ENCODE results near the gene MPC1L.

MPC1L gene

GRCh38 chrX:40581336-40581920 is 41.8 kb upstream of the MPC1L start:
- TF ChIP-seq CTCF (IDR thresholded peaks at IDR 0.05) = no peak

DNA sequence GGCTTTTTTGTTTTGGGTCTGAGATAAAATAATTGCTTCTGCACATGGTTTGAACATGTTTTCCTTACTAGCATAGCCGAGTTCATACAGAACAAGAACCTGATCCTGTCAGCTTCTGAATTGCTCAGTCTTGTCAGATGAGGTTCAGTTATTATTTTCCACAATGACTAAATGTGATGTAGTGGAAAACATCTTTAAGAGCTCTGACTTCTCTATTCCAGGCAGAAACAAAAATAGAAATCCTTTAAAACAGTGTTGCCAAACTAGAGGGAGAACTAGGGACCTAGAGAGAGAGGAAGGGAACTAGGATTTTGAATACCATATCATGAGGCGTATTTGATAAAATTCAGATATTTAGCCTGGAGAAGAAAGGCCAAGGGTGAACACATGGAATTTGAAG is 40.4 kb upstream of the MPC1L start:
- TF ChIP-seq CTCF (IDR thresholded peaks at IDR 0.05) = no peak

- TF ChIP-seq CTCF (IDR thresholded peaks at IDR 0.05) = no peak
These were observed 19.8 kb upstream of the MPC1L start for GRCh38 chrX:40603446-40603845.

- no peak for TF ChIP-seq CTCF (IDR thresholded peaks at IDR 0.05)
These were observed 15.8 kb upstream of the MPC1L start for GRCh38 chrX:40607381-40607780.

- TF ChIP-seq CTCF (IDR thresholded peaks at IDR 0.05) = no peak
These were observed 10.7 kb upstream of the MPC1L start for GRCh38 chrX:40612511-40612910.

GRCh38 chrX:40615976-40616375 is 7.3 kb upstream of the MPC1L start:
- TF ChIP-seq CTCF (IDR thresholded peaks at IDR 0.05) = no peak

DNA sequence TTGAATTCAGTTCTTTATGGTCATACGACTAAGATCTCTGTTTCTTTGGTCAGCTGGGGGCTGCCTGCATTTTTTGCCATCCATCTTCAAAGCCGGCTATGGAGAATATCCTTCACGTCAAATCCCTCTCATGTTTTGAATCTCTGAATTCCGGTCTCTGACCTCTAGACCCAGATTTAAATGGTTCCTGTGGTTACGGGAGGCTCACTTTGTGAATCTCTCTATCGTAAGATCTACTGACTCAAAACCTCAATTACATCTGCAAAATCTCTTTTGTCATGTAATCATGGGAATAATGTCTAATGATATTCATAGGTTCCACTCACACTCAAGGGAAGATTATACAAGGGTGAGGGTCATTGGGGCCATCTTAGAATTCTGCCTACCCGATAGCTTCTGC is 5.7 kb upstream of the MPC1L start:
- no peak for TF ChIP-seq CTCF (IDR thresholded peaks at IDR 0.05)

Data from LNCAP (cell line).